Activated CD4-positive, alpha-beta T cell treated with anti-CD3 and anti-CD28 coated beads, Interleukin-2, Interleukin-6, amounts not matched to agents 100 ng/mL and 50 ng/mL, durations not matched to agents 16 hours and 8 hours (primary cell): ENCODE measurements around the gene YKT6.
A peak's percentile ranks its signal among the peaks of the same experiment; 100 is the strongest.
"Not testable (repeated sequence)": the region's sequence is repeated elsewhere in the genome, so short reads cannot be mapped to it uniquely, and the experiment has no call there.

Source experiments
- DNase-seq: peaks from one replicate; pipeline ENCODE4 v3.0.0-alpha.2; 2020

The YKT6 gene

GRCh38 chr7:44200699-44201461 lies at the start of gene YKT6:
Gene YKT6, plus strand, starts transcription at chr7:44200978. Its CDS starts 158 bp downstream, at chr7:44201136.
- peak; percentile 98 for DNase-seq

DNA sequence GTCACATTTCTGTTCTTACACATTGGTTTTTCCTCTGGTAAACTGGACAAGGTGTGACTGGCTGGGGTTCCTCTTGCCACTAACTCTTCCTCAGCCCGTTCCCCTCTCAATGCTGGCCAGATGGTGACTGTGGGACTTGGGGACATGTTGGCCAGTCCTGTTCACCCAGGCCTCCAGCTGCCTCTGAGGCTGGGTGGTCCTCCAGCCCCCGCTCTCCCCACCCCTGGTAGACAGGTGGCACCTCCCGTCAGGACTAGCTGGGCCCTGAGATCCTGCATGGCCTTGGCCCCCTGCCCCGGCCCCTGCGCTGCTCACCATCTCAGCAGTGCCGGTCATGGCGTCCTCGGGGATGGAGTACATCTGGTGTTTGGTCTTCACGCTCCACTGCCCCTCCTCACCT lies 48.8 kb upstream of the YKT6 start:
- no peak for DNase-seq

GRCh38 chr7:44152971-44153947 lies 47.5 kb upstream of the YKT6 start:
- no peak for DNase-seq

- no peak for DNase-seq
Observed at GRCh38 chr7:44153948-44154335, 46.8 kb upstream of the YKT6 start.

DNA sequence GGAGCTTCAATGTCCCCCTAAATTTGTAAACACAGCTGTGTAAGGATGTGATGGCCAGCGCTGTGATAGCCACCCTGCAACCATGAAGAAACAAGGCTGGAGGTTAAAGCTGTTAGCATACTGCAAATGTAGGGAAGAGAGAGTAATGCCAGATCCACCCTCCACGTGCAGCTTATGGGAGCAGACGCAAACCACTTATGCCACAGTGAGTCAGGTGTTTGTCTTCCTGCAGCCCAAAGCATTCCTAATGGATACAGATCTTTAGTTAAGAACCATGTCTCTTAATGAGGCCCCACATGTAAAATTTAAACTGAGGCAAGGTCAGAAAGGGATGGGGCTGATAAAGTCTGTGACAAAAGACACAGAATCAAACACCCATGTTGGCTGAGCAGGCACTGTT lies 46.1 kb upstream of the YKT6 start:
- DNase-seq, result no peak

GRCh38 chr7:44155191-44156185 lies 45.3 kb upstream of the YKT6 start:
- no peak for DNase-seq

DNA sequence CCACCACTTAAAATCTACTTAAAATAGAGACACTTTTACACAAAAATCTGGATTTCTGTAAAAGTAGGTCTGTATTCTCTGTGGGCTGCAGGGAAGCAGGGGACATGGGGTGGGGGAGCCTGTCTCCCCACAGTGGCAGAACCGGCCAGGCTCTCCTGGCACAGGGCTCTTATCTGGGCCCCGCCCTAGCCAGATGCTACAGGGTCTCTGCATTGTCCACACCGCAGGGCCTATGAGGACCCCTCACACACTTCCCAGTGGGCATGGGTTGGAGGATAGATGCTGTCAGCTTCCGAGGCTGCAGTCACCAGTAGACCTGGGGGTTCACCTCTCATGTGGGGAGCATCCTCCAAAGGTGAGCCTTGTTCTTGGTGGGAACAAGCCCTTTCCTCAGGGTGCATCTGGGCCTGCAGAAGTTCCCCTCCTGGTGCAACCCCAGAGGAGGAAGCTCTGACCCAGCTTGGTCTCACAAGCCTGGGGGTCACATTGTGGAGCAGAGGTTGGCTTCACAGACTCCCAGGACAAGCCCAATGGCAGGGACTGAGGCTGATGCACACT lies 44.2 kb upstream of the YKT6 start:
- DNase-seq, result no peak

DNA sequence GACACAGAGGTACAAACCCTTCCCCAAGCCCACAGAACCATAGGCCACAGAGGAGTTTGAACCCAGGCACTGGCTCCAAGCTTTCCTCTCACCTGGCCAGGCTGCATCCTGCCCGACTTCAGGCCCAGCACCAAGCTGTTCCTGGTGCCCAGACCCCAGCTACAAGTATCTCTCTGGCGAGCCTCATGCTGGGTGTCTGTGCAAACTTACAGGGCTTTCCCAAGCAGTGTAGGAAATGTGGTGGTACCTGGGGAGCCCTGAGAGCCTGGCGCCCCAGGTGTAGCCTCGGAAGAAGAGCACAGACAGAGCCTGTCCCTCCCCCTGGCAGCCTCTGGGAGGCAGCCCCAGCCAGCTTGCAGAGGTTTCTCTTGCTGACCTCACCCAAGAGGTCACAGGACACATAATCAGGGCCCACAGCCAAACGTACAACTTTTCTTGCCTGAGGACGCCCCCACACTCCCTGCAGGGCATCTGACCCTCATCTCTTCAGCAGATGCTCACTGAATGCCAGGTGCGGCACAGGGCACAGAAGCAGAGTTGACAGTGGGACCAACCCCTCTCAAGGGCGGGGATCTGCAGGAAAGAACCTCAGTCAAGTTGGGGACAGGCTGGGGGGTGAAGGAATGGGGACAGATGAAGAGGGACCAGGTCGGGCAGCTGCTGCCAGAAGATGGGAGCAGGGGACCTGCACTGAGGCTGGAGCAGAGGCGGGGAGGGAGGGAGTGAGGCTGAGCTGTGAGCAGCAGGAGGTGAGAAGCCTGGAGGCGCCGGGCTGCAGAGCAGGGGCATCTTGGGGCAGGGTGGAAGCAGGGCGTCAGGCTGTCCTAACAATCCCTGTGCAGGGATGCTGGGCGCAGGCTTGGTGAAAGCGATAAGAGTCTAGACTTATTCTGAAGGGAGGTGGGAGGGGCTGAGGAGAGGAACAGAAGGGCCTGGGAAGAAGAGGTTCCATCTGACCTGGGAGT lies 43.4 kb upstream of the YKT6 start:
- no peak for DNase-seq

- no peak for DNase-seq
Observed at GRCh38 chr7:44158096-44158872, 42.5 kb upstream of the YKT6 start.

DNA sequence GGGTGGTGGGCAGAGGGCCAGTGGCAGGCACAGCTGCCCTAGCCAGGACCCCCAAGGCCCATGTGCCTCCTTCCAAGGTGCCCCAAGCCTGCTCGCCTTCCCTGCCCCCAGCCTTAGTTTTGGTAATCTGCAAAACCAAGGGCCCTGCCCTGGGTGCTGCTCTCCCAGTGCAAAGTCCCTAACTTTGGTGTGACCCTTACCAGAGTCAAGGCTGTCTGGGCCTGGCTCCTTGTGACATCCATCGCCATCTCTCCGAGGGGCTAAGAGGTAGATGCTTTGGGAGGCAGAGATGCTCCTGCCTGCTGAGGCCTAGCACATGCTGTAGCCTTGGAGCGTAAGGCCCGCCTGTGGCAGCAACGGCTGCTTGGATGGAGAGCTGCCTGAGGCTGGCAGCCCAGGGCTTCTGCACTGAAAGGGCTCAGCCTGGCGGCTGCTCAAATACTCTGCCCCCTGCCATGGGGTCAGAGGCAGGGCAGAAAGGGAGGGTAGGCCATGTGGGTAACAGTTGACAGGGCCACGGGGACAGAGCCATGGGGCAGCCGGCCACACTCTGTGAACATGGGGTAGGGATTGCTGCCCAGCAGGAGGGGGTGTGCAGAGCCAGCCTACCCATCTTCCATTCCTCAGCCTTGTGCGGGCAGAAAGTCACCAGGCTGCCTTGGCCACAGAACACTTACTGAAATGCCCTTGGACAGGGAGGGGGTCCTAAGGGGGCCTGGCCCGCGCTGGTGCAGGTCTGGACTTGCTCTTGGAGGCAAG lies 41.7 kb upstream of the YKT6 start:
- DNase-seq, result no peak

- DNase-seq, result no peak
Observed at GRCh38 chr7:44159824-44160630, 40.8 kb upstream of the YKT6 start.

DNA sequence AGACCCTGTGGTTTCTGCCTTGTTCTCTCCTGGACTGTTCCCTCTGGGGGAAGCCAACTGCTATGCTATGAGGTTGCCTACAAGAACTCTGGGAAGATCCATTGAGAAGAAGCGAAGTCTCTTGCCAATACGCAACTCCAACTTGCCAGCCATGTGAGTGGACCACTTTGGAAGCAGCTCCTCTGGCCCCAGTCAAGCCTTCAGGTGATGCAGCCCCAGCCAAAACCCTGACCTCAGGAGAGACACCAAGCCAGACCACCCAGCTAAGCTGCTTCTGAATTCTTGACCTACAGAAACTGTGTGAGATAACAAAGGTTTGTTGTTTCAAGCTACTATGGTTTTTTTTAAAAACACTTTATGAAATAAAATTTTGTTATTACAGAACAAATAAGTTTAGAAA lies 39.4 kb upstream of the YKT6 start:
- DNase-seq, result no peak

DNA sequence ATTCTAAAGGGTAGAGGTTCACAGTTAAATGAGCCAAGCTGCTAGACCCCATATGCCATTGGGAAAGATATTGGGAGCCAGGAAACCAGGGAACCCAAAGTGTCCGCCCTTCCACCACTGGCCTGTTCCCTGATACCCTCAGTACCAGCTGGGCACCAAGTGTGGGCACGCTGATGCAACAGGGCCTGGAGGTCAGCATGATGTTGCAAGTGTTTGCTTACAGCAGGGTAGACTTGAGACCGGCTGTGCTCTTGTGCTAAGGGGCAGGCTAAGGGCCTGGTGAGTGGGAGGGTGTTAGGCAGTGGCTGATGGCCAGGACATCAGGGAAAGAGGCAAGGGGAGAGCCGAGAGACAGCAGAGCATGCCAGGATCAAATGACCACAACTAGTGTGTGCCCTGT lies 38.6 kb upstream of the YKT6 start:
- DNase-seq, result no peak

- DNase-seq, result no peak
Observed at GRCh38 chr7:44162785-44163395, 37.9 kb upstream of the YKT6 start.

DNA sequence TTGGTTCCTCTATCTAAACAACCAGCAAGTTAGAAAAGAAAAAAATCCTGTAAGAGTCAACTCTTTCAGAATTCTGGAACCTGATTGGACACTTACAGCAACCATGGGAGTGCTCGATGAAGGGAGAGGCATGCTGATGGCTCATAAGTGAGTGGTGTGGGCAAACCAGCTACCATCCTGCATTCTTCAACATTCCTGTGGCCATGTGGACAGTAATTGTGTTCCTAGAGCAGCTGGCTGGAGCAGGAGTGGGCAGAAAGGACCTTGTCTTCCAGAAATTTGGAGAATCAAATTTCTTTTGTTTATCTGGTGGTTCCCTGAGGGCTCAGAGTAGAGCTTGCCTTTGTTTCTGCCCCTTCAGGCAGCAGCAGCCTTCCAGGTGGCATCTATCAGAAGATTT lies 37.2 kb upstream of the YKT6 start:
- no peak for DNase-seq

GRCh38 chr7:44167920-44168319 lies 32.9 kb upstream of the YKT6 start:
- no peak for DNase-seq

GRCh38 chr7:44171901-44172300 lies 28.9 kb upstream of the YKT6 start:
- not testable (repeated sequence) for DNase-seq

GRCh38 chr7:44172352-44172751 lies 28.4 kb upstream of the YKT6 start:
- no peak for DNase-seq
